ENCODE results near the gene NPY2R. TPM values are rescaled to one million over a fixed set of nuclear protein-coding genes. Genes with fewer than 3 reads are reported as not detected.

Gene NPY2R
- total RNA-seq, 6 donors from 2014 or later, result not detected

- no peak for TF ChIP-seq POLR2AphosphoS5 (IDR thresholded peaks at IDR 0.05)
- no peak for TF ChIP-seq POLR2A (IDR thresholded peaks at IDR 0.05)
- TF ChIP-seq CTCF (IDR thresholded peaks at IDR 0.05), result no peak
- no peak for TF ChIP-seq EP300 (IDR thresholded peaks at IDR 0.05)
- no peak overlapping the region for H3K4me3 ChIP-seq
- H3K27me3 ChIP-seq, result no peaks in the 10 kb centered on the region
- no peak overlapping the region for H3K27ac ChIP-seq
- no peaks in the 10 kb centered on the region for H3K4me1 ChIP-seq
- H3K9me3 ChIP-seq, result no peaks in the 10 kb centered on the region
- ATAC-seq (ENCODE audit: low FRiP score in 2 of 2), result no peak
- 85 to 87% methylated on average over 4 of the region's 4 CpGs for WGBS, 2 donors
- no peaks in the 10 kb centered on the region for H3K36me3 ChIP-seq
- no peak for DNase-seq
Measured at GRCh38 chr4:155245105-155245504, 36.7 kb downstream of the NPY2R start.

- H3K4me3 ChIP-seq, result no peak overlapping the region
- no peaks in the 10 kb centered on the region for H3K27me3 ChIP-seq
- no peak for ATAC-seq (ENCODE audit: low FRiP score in 2 of 2)
- no peak for DNase-seq
- H3K9me3 ChIP-seq, result no peaks in the 10 kb centered on the region
- no peak overlapping the region for H3K27ac ChIP-seq
- H3K4me1 ChIP-seq, result no peaks in the 10 kb centered on the region
- no peaks in the 10 kb centered on the region for H3K36me3 ChIP-seq
- WGBS, 2 donors, result 78 to 85% methylated on average over 9 of the region's 9 CpGs
- TF ChIP-seq CTCF (IDR thresholded peaks at IDR 0.05) (no peak), POLR2AphosphoS5 (IDR thresholded peaks at IDR 0.05) (no peak), EP300 (IDR thresholded peaks at IDR 0.05) (no peak), POLR2A (IDR thresholded peaks at IDR 0.05) (no peak)
Measured at GRCh38 chr4:155248002-155248896, 39.8 kb downstream of the NPY2R start.

GRCh38 chr4:155249016-155249566 lies 40.7 kb downstream of the NPY2R start:
- no peak overlapping the region for H3K27ac ChIP-seq
- H3K4me1 ChIP-seq, result no peaks in the 10 kb centered on the region
- WGBS, 2 donors, result 56 to 60% methylated on average over 8 of the region's 8 CpGs
- DNase-seq, result no peak
- no peak for ATAC-seq (ENCODE audit: low FRiP score in 2 of 2)
- no peak overlapping the region for H3K4me3 ChIP-seq
- no peaks in the 10 kb centered on the region for H3K27me3 ChIP-seq
- no peaks in the 10 kb centered on the region for H3K36me3 ChIP-seq
- H3K9me3 ChIP-seq, result no peaks in the 10 kb centered on the region
- TF ChIP-seq POLR2AphosphoS5 (IDR thresholded peaks at IDR 0.05), result no peak
- TF ChIP-seq EP300 (IDR thresholded peaks at IDR 0.05), result no peak

GRCh38 chr4:155252327-155252726 lies 43.9 kb downstream of the NPY2R start:
- Histone ChIP-seq H3K4me3 (no peak overlapping the region), H3K27me3 (no peaks in the 10 kb centered on the region), H3K27ac (no peak overlapping the region), H3K4me1 (no peaks in the 10 kb centered on the region), H3K9me3 (no peaks in the 10 kb centered on the region), H3K36me3 (no peaks in the 10 kb centered on the region)
- ATAC-seq (ENCODE audit: low FRiP score in 2 of 2) (no peak), DNase-seq (no peak)
- TF ChIP-seq EP300 (IDR thresholded peaks at IDR 0.05), result no peak
- TF ChIP-seq CTCF (IDR thresholded peaks at IDR 0.05), result no peak
- TF ChIP-seq POLR2AphosphoS5 (IDR thresholded peaks at IDR 0.05), result no peak
- no peak for TF ChIP-seq POLR2A (IDR thresholded peaks at IDR 0.05)
- 44 to 67% methylated on average over 1 of the region's 1 CpG for WGBS, 2 donors

- no peak for TF ChIP-seq POLR2A (IDR thresholded peaks at IDR 0.05)
- TF ChIP-seq CTCF (IDR thresholded peaks at IDR 0.05), result no peak
- no peak for TF ChIP-seq EP300 (IDR thresholded peaks at IDR 0.05)
- no peak for TF ChIP-seq POLR2AphosphoS5 (IDR thresholded peaks at IDR 0.05)
- Histone ChIP-seq H3K27me3 (no peaks in the 10 kb centered on the region), H3K36me3 (no peaks in the 10 kb centered on the region), H3K4me3 (no peak overlapping the region), H3K27ac (no peak overlapping the region), H3K9me3 (no peaks in the 10 kb centered on the region), H3K4me1 (no peaks in the 10 kb centered on the region)
- ATAC-seq (ENCODE audit: low FRiP score in 2 of 2), result no peak
- 75 to 77% methylated on average over 1 of the region's 1 CpG for WGBS, 2 donors
- no peak for DNase-seq
Measured at GRCh38 chr4:155263480-155263879, 55.0 kb downstream of the NPY2R start.
